Activated T-cell treated with anti-CD3 and anti-CD28 coated beads for 4 hours (primary cell): Measurements from ENCODE around the gene SHROOM1.
A peak's percentile ranks its signal among the peaks of the same experiment; 100 is the strongest.
"Not testable (repeated sequence)": the region's sequence is repeated elsewhere in the genome, so short reads cannot be mapped to it uniquely, and the experiment has no call there.

Experiments used
- DNase-seq: peaks from one replicate; pipeline ENCODE4 v3.0.0-alpha.2; 2020

Gene SHROOM1

DNA sequence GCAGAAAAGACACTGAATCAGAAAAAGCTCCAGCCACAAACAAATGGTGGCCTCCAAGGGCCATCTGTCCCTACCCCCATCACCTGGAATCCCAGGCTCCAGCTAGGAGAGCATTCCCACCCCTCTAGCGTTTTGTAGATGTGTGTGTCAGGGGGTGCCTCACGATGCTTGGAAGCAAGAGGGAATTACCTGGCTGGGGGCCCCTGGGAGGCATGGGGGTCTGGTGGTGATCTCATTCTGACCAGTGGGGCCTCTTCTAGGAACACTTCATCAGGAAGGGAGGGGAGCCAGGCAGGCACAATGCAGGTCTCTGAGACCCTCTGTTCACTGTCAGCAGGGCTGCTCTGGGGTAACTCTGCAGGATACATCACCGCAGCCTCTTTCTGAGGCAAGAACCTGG lies 6.0 kb downstream of the SHROOM1 start:
- DNase-seq: no peak

DNA sequence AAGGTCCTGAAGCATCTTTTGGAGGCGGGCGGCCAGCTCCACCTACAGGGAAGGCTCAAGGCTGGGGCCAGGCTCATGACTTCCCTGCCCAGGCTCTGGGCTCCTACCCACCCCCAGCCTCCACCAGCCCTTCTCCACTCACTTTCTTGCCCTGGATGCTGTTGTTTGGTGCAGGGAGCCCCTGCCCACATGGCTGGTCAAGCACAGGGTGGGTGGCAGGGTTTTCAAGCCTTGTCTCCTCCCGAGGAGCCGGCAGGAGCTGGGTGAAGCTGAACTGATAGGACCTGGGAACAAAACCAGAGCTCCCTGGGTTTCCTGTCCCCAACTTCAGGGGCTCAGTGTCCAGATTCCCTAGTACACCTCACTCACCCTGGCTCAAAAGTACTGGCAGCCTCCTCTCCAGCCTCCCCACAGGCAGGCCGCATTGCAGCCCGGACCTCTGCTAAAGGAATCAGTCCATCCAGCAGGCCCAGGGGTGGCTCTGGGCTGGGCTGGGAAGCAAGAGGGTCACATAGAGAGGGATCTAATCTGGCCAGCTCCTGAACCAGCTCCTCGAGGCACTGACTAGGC lies 6.9 kb downstream of the SHROOM1 start:
- no peak for DNase-seq

DNA sequence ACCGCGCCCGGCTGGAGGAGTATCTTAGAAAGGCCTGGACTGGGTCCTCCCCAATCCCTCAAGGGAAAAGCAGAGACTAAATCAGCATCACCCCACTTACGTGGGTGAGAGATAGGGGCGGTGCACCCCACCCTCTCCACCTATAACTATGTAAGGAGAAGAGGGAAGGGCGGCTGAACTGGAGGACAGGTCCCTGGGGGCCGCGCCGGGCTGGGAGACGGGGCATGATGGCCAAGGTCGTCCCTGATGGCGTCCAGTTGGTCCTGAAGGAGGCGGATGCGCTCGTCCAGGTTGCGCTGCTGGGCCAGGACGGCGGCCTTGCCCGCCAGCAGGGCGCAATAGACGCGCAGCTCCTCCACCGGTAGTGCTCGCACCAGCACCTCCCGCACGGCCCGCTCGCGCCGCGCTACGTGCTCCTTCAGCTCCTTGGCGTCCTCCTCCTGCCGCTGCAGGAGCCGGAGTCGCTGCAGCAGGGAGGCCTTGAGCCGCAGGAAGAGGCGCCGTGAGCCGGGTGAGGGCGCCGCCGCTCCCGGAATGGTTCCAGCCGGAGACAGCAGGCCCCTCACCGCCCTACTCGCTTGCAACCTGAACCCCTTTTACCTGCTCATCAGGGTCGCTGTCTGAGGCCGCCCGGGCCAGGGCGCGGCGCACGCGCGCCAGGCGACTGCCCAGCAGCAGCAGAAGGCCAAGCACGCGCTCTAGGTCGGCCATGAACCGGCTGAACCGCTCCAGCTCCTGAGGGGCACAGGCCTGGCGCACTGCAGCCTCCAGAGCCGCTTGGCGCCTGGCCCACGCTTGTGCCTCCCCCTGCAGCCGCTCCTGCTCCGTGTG lies 7.6 kb downstream of the SHROOM1 start:
- no peak for DNase-seq

- no peak for DNase-seq
These were observed 8.7 kb downstream of the SHROOM1 start for GRCh38 chr5:132821791-132822190.

DNA sequence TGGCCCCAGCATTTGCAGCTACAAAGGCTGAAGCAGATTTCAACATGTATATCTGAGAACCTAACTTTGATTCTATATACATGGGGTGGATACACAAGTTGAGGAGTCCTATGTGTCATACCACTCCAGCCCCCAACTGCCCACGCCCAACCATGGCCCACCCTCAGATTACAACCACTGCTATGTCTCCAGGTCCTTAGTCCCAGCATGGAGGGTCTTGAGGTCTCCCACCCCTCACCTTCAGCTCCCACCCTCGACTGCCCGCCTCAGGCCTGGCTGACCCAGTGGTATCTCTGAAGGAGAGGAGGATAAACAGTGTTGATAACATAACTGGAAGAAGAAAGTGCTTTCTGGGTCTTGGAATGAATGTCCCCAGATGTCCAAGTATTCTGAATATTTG lies 9.1 kb downstream of the SHROOM1 start:
- no peak for DNase-seq

DNA sequence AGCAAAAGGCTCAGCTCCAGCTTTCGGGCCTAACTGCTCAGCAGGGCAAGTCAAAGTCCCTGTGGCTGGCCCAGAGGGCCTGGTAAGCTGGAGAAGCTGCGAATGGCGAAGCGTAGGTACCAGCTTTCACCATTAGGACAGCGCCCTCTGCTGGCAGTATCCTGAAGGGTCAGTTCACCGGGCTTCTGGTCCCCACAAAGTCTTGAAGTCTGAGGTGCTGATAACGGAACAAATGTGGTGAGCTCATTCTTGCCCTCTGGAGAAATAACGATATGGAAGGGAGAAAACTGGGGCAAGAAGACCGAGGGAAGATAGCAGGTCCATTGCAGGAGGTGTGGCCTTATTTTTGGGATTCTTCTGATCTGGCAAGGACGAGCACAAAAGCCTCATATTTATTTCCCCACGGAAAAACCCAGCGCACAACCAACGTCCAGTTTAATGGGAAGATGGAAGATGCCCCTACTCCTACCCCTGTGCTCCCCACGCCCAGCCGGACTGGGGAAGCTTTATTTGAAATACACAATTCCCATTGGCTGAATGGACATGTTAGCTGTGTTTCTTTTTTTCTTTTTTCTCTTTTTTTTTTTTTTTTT lies 10.2 kb downstream of the SHROOM1 start:
- DNase-seq: peak; percentile 86

DNA sequence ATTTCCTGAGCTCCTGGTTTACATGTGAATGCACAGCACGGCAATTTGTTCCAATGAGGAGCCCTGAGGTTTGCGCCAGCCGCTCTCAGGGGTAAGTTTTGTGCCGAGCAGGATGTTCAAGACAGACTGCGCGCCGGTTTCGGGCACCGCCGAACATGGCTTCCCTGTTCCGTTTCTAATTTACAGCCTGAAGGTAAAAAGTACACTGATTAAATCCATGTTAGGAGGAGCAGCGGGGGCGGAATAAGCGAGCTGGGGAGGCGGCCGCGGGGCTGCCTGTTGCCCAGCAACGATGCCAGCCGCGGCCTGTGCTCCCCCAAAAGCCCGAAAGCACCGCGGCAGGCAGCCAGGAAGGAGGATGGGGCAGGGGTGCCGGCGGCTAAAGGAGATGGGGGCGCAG lies 11.0 kb downstream of the SHROOM1 start:
- no peak for DNase-seq

DNA sequence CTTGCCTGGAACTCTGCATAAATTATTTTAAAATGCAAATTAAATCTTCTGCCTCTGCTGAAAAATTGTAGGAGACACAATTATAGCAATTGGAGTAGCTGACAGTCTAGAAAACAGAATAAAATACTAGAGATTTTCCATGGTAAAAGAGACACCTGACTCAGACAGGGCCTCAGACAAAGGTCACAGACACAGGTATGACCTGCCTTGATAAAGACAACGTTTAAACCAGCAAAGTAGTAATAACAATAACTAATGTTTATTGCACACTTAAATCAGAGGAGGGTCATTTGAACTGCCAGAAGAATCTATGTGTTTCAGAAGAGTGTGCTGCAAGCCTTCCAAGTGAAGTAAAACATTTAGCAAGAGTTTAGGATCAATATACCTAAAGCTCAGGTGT lies 13.4 kb downstream of the SHROOM1 start:
- DNase-seq: no peak

DNA sequence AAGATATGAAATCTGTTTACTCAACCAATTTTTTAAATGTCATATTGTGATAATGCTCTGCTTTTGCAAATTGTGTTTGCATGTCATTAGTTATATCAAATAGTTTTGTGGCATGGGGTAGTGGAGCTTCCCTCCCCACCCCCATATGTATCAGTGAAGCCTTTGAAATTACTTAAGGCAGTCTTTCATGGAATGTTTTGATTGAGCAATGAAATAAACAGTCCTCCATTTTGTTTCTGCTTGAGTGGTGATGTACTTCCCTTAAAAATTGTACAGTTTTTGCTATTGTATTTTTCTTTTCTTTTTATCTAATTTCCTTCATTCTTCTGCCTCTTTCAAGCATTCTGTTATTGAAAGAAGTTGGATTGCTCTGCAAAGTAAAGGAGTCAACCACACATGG lies 13.9 kb downstream of the SHROOM1 start:
- DNase-seq: no peak

GRCh38 chr5:132816083-132816482 lies 14.4 kb downstream of the SHROOM1 start:
- DNase-seq: no peak

- no peak for DNase-seq
These were observed 15.0 kb downstream of the SHROOM1 start for GRCh38 chr5:132815454-132815853.

GRCh38 chr5:132814503-132815294 lies 15.7 kb downstream of the SHROOM1 start:
- no peak for DNase-seq

DNA sequence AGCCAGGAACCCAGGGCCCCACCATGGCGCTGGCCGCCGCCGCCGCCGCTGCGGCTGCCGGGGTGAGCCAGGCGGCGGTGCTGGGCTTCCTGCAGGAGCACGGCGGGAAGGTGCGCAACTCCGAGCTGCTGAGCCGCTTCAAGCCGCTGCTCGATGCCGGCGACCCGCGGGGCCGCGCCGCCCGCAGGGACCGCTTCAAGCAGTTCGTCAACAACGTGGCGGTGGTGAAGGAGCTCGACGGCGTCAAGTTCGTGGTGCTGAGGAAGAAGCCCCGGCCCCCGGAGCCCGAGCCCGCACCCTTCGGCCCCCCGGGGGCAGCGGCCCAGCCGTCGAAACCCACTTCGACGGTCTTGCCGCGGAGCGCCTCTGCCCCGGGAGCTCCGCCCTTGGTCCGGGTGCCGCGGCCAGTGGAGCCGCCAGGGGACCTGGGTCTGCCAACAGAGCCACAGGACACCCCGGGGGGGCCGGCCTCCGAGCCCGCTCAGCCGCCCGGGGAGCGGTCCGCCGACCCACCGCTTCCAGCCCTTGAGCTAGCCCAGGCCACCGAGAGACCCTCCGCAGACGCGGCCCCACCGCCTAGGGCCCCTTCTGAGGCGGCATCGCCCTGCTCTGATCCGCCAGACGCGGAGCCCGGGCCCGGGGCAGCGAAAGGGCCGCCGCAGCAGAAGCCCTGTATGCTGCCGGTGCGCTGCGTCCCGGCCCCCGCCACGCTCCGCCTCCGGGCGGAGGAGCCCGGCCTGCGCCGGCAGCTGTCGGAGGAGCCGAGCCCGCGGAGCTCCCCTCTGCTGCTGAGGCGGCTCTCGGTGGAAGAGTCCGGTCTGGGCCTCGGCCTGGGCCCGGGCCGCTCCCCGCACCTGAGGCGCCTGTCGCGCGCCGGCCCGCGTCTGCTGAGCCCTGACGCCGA lies 16.6 kb downstream of the SHROOM1 start:
- no peak for DNase-seq

DNA sequence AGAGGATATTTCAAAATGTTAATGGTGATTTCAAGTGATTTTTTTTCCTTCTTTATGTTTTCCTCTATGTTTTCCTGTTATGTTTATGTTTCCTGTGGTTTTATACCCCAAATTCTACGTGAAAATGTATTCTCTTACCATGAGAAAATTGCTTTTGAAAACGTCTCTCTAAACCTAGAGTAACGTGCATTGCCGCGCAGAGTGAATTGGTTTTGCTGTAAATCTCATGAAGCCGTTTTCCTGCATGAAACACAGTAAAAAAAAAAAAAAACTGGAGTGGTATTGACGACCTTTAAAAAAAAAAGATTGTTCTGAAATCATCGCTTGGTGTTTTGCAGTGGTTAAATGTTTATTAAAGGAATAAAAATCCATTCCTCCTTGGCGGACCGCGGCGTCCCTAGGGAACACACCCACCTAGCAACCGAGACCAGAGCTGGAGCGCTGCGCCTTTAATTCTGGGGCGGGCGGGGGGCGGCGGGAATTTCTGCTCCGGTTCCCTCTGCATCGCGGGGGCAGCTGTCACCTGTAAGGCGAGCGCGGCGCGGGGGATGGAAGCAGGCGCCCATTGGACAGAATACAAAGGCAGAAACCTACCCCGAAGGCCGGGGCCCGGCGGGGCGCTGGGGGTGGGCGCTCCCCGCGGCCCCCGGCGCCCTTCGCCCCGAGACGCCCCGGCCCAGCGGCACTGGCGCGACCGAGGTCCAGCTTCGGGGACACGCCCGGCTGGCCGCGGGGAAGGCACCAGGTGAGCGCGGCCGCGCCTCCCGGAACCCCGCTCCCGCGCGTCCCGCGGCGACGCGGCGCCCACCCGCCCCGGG lies 17.5 kb downstream of the SHROOM1 start, which contains the start of gene SOWAHA:
Gene SOWAHA, plus strand, starts transcription at position 522 of the 818 bp plus-strand sequence. CDS start 320 bp downstream, outside the sequence.
- DNase-seq: no peak

DNA sequence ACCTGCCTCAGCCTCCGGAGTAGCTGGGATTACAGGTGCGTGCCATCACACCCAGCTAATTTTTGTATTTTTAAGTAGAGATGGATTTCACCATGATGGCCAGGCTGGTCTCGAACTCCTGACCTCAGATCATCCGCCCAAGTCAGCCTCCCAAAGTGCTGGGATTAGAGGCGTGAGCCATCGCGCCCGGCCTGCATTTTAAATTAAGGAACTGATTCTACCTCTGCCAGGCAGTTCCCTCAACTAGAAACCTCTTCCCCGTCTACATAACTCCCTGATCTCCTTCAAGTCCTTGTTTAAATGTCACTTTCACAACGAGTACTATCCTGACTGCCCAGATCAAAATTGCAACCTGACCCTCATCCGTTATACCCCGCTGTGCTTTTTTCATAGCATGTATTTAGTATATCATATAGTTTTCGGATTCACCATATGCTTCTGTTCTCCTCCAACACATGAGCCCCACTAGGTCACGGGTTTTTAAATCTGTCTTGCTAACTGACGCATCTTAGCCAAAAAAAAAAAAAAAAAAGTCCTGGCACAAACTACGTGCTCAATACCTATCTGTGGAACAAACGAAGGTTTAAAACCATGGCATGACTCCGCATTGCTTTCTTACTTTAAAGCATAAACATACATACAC lies 18.2 kb downstream of the SHROOM1 start:
- no peak for DNase-seq

- DNase-seq: no peak
These were observed 19.8 kb downstream of the SHROOM1 start for GRCh38 chr5:132810605-132811004.

GRCh38 chr5:132808866-132809265 lies 21.6 kb downstream of the SHROOM1 start:
- no peak for DNase-seq

- DNase-seq: no peak
These were observed 22.0 kb downstream of the SHROOM1 start for GRCh38 chr5:132808448-132808847.

GRCh38 chr5:132807163-132807838 lies 23.1 kb downstream of the SHROOM1 start:
- DNase-seq: no peak

DNA sequence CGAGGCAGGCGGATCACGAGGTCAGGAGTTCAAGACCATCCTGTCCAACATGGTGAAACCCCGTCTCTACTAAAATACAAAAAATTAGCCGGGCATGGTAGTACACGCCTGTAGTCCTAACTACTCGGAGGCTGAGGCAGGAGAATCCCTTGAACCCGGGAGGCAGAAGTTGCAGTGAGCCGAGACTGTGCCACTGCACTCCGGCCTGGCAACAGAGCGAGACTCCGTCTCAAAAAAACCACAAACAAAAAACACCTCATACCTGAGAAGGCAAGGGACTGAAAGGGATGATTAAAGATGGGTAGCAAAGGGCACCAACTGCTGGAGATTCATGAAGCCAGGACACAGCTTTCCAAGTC lies 23.7 kb downstream of the SHROOM1 start:
- DNase-seq: not testable (repeated sequence)
